Upper lobe of right lung (tissue), 1 donor: ENCODE data around the gene ABHD3. TPM values are rescaled to one million over a fixed set of nuclear protein-coding genes. Genes with fewer than 3 reads are reported as not detected.
"Not testable (repeated sequence)": the region's sequence is repeated elsewhere in the genome, so short reads cannot be mapped to it uniquely, and the experiment has no call there.

Experiments used
- ATAC-seq: fragments of 200-7000 bp; cut with Tn5 transposase; one replicate; pipeline ENCODE4 v1.9.1; 2020; ENCODE audit warnings: mild to moderate bottlenecking, moderate library complexity
- DNase-seq: peaks from one replicate; pipeline ENCODE4 v3.0.0-alpha.2; 2020
- H3K27ac ChIP-seq: fragments of 200-600 bp; one replicate; pipeline ENCODE4 v1.8.0; 2022
- H3K27me3 ChIP-seq: fragments of 200-600 bp; one replicate; pipeline ENCODE4 v1.8.0; 2022; ENCODE audit warnings: mild to moderate bottlenecking
- H3K36me3 ChIP-seq: fragments of 200-600 bp; one replicate; pipeline ENCODE4 v1.8.0; 2022
- H3K4me1 ChIP-seq: fragments of 200-600 bp; one replicate; pipeline ENCODE4 v1.8.0; 2022
- H3K4me3 ChIP-seq: fragments of 200-600 bp; one replicate; pipeline ENCODE4 v1.8.0; 2022; ENCODE audit warnings: mild to moderate bottlenecking
- H3K9me3 ChIP-seq: fragments of 200-600 bp; one replicate; pipeline ENCODE4 v1.8.0; 2022
- intact Hi-C: fragments of 100-400 bp; cut with DNase I; formaldehyde crosslinking; loops from one replicate; pipeline ENCODE4 v1.11.0; 2022
- total RNA-seq: library from RNA; stranded (reverse); fragmentation: NEBNext Ultra II Directional; extraction: Animal tissue kit (Norgen Biotek cat#: 25700); gene quantifications from one replicate; pipeline ENCODE4 v1.2.1, GENCODE V29; 2021
- TF ChIP-seq, protein P1 (sequence below): fragments of 200-600 bp; IDR thresholded peaks from one replicate; pipeline ENCODE4 v1.8.0; 2022; ENCODE audit warnings: antibody characterized with exemption
- donor health status: DM: no; HTN: yes; CAD: no; lungs with severe emphysema.

Gene ABHD3
- total RNA-seq, 1 donor from 2014 or later = 23.8 TPM

DNA sequence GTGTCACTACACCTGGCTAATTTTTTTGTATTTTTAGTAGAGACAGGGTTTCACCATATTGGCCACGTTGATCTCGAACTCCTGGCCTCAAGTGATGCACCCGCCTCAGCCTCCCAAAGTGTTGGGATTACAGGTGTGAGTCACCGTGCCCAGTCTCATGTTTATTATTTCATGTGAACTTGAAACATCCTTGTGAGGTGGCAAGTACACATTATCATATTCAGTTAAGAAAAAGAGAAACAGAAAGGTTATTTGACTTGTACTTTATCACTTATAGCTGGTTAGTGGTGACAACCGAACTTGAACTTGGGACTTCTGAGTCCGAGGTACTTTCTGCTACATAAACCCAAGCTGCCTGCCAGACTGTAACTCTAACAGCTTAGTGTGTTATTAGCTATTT, 24.4 kb downstream of the ABHD3 start:
- H3K27me3 ChIP-seq = no peaks in the 10 kb centered on the region
- no peak overlapping the region for H3K27ac ChIP-seq
- peaks cover 11% of the 10 kb centered on the region for H3K4me1 ChIP-seq
- intact Hi-C loops = no loop called here
- TF ChIP-seq, protein P1, sequence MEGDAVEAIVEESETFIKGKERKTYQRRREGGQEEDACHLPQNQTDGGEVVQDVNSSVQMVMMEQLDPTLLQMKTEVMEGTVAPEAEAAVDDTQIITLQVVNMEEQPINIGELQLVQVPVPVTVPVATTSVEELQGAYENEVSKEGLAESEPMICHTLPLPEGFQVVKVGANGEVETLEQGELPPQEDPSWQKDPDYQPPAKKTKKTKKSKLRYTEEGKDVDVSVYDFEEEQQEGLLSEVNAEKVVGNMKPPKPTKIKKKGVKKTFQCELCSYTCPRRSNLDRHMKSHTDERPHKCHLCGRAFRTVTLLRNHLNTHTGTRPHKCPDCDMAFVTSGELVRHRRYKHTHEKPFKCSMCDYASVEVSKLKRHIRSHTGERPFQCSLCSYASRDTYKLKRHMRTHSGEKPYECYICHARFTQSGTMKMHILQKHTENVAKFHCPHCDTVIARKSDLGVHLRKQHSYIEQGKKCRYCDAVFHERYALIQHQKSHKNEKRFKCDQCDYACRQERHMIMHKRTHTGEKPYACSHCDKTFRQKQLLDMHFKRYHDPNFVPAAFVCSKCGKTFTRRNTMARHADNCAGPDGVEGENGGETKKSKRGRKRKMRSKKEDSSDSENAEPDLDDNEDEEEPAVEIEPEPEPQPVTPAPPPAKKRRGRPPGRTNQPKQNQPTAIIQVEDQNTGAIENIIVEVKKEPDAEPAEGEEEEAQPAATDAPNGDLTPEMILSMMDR = no peak
- DNase-seq = no peak
- H3K9me3 ChIP-seq = no peaks in the 10 kb centered on the region
- ATAC-seq = no peak
- no peaks in the 10 kb centered on the region for H3K36me3 ChIP-seq
- H3K4me3 ChIP-seq = no peak overlapping the region

DNA sequence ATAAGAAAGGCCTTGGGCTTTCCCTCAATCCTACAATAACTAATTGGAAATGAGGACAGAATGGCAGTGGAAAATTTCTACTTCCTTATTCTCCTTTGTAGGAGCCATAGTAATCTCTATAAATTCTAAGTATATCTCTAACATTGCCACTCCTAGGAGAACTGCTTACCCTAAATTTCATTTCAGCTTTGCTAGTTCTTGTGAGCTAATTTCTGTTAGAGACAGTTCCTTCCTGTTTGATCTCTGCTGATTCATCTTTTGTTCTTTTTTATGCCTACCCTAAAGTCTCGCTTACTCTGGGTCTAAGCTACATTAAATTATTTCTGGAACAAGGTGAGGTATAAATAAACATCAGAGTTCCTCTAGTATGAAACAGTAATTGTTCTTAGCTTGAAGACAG, 25.7 kb downstream of the ABHD3 start:
- Histone ChIP-seq H3K36me3 (no peaks in the 10 kb centered on the region), H3K27me3 (no peaks in the 10 kb centered on the region), H3K9me3 (no peaks in the 10 kb centered on the region), H3K4me3 (no peak overlapping the region), H3K4me1 (peaks cover 11% of the 10 kb centered on the region), H3K27ac (no peak overlapping the region)
- no peak for ATAC-seq
- TF ChIP-seq, protein P1 = no peak
- intact Hi-C loops = no loop called here
- no peak for DNase-seq

- H3K9me3 ChIP-seq, H3K36me3 ChIP-seq, H3K27me3 ChIP-seq, intact Hi-C loops, ATAC-seq, H3K4me1 ChIP-seq, H3K4me3 ChIP-seq, H3K27ac ChIP-seq, DNase-seq: not testable (repeated sequence)
These were observed 29.2 kb downstream of the ABHD3 start for GRCh38 chr18:21675354-21675753.

GRCh38 chr18:21672521-21673267, 31.9 kb downstream of the ABHD3 start:
- intact Hi-C loops = no loop called here
- H3K4me3 ChIP-seq = no peak overlapping the region
- no peaks in the 10 kb centered on the region for H3K9me3 ChIP-seq
- H3K27me3 ChIP-seq = no peaks in the 10 kb centered on the region
- H3K27ac ChIP-seq = no peak overlapping the region
- ATAC-seq (no peak), DNase-seq (no peak)
- TF ChIP-seq, protein P1 = no peak
- no peaks in the 10 kb centered on the region for H3K4me1 ChIP-seq
- H3K36me3 ChIP-seq = no peaks in the 10 kb centered on the region

DNA sequence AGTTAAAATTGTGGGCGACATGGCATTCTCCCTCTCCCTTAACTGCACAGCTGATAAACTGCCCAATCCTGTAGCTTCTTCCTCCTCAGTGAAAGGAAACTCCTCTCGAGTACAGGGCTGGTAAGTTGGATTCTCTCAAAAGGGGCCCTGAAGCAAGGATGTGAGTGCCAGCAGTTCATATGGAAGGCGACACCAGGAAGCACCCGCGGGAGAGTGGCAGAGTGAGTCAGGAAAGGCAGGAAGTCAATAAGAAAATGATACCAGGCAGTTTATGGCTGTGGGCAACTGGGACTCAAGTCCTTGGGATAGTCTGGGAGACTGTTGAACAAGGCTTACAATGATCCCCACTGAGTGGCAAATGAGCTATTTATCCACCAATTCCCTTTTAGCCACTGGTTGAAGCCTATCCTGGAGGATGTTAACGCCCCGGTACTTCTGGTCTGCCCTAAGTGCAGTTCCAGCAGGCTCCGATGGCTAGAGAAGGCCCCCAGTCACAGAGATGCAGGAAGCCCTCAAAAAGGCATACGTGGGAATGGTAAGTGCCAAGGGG, 34.8 kb downstream of the ABHD3 start:
- DNase-seq (no peak), ATAC-seq (no peak)
- Histone ChIP-seq H3K27me3 (no peaks in the 10 kb centered on the region), H3K36me3 (no peaks in the 10 kb centered on the region), H3K4me3 (no peak overlapping the region), H3K27ac (no peak overlapping the region), H3K9me3 (no peaks in the 10 kb centered on the region), H3K4me1 (no peaks in the 10 kb centered on the region)
- TF ChIP-seq, protein P1 = no peak
- intact Hi-C loops = no loop called here

DNA sequence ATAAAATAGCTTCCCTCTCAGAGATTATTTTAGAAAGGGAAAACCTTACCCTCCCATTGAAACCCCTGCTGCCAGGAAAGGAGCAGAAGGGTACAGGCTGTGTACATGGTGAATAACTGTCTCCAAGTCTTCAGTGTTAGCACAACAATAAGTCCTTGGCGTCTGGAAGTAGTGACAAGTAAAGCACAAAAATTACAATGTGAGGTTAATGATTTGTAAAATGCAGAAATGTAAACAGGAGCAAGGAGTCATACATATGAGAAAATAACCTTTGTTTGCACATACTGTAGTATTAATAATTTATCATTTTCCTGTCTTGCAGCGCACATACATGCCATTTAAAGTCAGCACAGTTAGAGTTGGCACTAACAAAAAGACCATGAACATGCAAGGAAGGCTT, 40.5 kb downstream of the ABHD3 start:
- intact Hi-C loops = no loop called here
- TF ChIP-seq, protein P1 = no peak
- Histone ChIP-seq H3K36me3 (peaks cover 9% of the 10 kb centered on the region), H3K27me3 (no peaks in the 10 kb centered on the region), H3K9me3 (no peaks in the 10 kb centered on the region), H3K27ac (no peak overlapping the region), H3K4me1 (no peaks in the 10 kb centered on the region), H3K4me3 (no peak overlapping the region)
- no peak for ATAC-seq
- no peak for DNase-seq
